ENCODE measurements around the gene SYP.

DNA sequence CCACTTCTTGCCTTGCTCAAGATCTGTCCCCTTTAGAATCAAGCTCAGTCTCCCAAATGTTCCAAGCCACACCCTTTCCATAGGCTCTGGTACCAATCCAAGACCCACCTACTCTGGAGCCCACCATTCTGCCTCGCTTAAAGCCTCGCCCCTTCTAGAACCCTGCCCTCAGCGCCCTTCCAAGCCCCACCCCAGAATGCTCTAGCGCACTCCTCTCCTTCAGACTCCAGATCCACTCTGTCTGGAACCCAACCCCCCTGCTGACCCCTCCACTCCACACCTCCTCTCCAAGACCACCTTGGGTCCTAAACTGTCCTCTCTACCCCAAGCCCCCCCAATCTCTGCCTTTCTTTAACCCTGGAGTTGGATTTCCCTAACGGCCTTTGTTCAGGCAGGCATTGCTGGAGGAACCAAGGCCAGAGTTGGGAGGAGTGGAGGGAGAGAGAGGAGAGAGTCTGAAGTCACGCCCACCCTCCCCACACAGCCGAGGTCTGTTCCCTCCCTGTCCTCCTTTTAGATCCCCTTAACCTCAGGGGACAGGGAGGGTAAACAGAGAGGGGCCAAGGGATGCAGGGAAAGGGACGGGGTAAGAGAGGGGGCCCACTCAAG lies 11.4 kb downstream of the SYP start:
- no peak for TF ChIP-seq POLR2A (IDR thresholded peaks at IDR 0.05; ENCODE audit: low read depth, low read length)
- no peak for TF ChIP-seq POLR2AphosphoS5 (IDR thresholded peaks at IDR 0.05; ENCODE audit: low read depth, low read length)
